ENCODE measurements around the gene SORCS3. TPM values are rescaled to one million over a fixed set of nuclear protein-coding genes. Genes with fewer than 3 reads are reported as not detected.
A peak's percentile ranks its signal among the peaks of the same experiment; 100 is the strongest.

Gene SORCS3
- total RNA-seq, 1 experiment from 2014 or later = not detected

GRCh38 chr10:104910712-104911111 lies 269.6 kb downstream of the SORCS3 start:
- intact Hi-C loops (cut with micrococcal nuclease) = no loop called here
- ChIA-PET CTCF (interaction anchor here (0.6 kb wide), 1 partner anchor 271 kb away, joined by 3 read pairs; no protein-coding TSS in a partner anchor), POLR2A (no interaction called here)
- Mint-ChIP-seq H3K4me1 (ENCODE audit: insufficient read depth, unreplicated experiment) (no peaks in the 10 kb centered on the region), H3K27me3 (ENCODE audit: insufficient read depth, unreplicated experiment) (peaks cover 14% of the 10 kb centered on the region), H3K9me3 (ENCODE audit: unreplicated experiment) (no peaks in the 10 kb centered on the region), H3K4me3 (ENCODE audit: unreplicated experiment) (no peak overlapping the region), H3K36me3 (ENCODE audit: insufficient read depth, unreplicated experiment) (peaks cover 5% of the 10 kb centered on the region), H3K27ac (ENCODE audit: low read depth, unreplicated experiment) (no peak overlapping the region)
- DNase-seq (ENCODE audit: unreplicated experiment) = peak; percentile 25
- BruUV-seq (replicated peaks) = no TSS peak
- TF ChIP-seq CTCF (IDR thresholded peaks at IDR 0.05; ENCODE audit: unreplicated experiment) = no peak

GRCh38 chr10:104913390-104913789 lies 272.3 kb downstream of the SORCS3 start:
- Mint-ChIP-seq H3K9me3 (ENCODE audit: unreplicated experiment) (no peaks in the 10 kb centered on the region), H3K4me1 (ENCODE audit: insufficient read depth, unreplicated experiment) (no peaks in the 10 kb centered on the region), H3K27ac (ENCODE audit: low read depth, unreplicated experiment) (no peak overlapping the region), H3K27me3 (ENCODE audit: insufficient read depth, unreplicated experiment) (peaks cover 14% of the 10 kb centered on the region), H3K4me3 (ENCODE audit: unreplicated experiment) (no peak overlapping the region), H3K36me3 (ENCODE audit: insufficient read depth, unreplicated experiment) (peaks cover 5% of the 10 kb centered on the region)
- no peak for DNase-seq (ENCODE audit: unreplicated experiment)
- ChIA-PET POLR2A (no interaction called here), CTCF (interaction anchor here (0.9 kb wide), 1 partner anchor 12 kb away, joined by 3 read pairs; no protein-coding TSS in a partner anchor)
- intact Hi-C loops (cut with micrococcal nuclease) = no loop called here
- TF ChIP-seq CTCF (IDR thresholded peaks at IDR 0.05; ENCODE audit: unreplicated experiment) = no peak
- BruUV-seq (replicated peaks) = no TSS peak

DNA sequence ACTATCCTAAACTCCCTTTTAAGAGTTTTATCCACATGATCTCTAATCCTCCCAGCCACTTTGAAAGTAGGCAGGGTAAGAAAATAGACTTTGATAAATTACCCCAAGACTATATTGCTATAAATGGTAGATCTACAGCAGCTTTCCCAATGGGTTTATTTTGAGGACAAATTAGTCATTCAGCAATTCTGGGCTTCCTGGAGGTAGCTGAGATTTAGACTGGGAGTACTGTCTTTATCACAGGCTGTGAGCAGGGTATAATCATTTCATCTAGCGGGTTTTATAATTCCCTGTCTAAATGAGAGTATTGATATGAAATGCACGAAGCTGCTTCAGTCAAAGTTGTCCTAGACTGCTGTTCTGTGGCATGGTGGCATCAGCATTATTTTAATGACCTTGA lies 279.4 kb downstream of the SORCS3 start:
- no peak for DNase-seq (ENCODE audit: unreplicated experiment)
- no peak overlapping the region for H3K4me3 Mint-ChIP-seq (ENCODE audit: unreplicated experiment)
- intact Hi-C loops (cut with micrococcal nuclease) = loop anchor here (10.0 kb wide), 1 partner anchor 516 kb away; no protein-coding TSS in a partner anchor
- CTCF ChIA-PET = interaction anchor here (0.6 to 1.2 kb wide), 6 partner anchors 9 to 1229 kb away, joined by 3 to 4 read pairs (median 3); no protein-coding TSS in a partner anchor
- POLR2A ChIA-PET = no interaction called here
- TF ChIP-seq CTCF (IDR thresholded peaks at IDR 0.05; ENCODE audit: unreplicated experiment) = no peak
- no TSS peak for BruUV-seq (replicated peaks)
- no peaks in the 10 kb centered on the region for H3K36me3 Mint-ChIP-seq (ENCODE audit: insufficient read depth, unreplicated experiment)
- H3K9me3 Mint-ChIP-seq (ENCODE audit: unreplicated experiment) = no peaks in the 10 kb centered on the region
- H3K4me1 Mint-ChIP-seq (ENCODE audit: insufficient read depth, unreplicated experiment) = no peaks in the 10 kb centered on the region
- no peaks in the 10 kb centered on the region for H3K27me3 Mint-ChIP-seq (ENCODE audit: insufficient read depth, unreplicated experiment)
- H3K27ac Mint-ChIP-seq (ENCODE audit: low read depth, unreplicated experiment) = no peak overlapping the region

GRCh38 chr10:104921763-104922162 lies 280.7 kb downstream of the SORCS3 start:
- CTCF ChIA-PET = interaction anchor here (1.1 kb wide), 1 partner anchor 342 kb away, joined by 4 read pairs; no protein-coding TSS in a partner anchor
- no peak overlapping the region for H3K27ac Mint-ChIP-seq (ENCODE audit: low read depth, unreplicated experiment)
- POLR2A ChIA-PET = no interaction called here
- intact Hi-C loops (cut with micrococcal nuclease) = loop anchor here (10.0 kb wide), 1 partner anchor 517 kb away; no protein-coding TSS in a partner anchor
- no peak for DNase-seq (ENCODE audit: unreplicated experiment)
- no peaks in the 10 kb centered on the region for H3K27me3 Mint-ChIP-seq (ENCODE audit: insufficient read depth, unreplicated experiment)
- H3K4me3 Mint-ChIP-seq (ENCODE audit: unreplicated experiment) = no peak overlapping the region
- H3K9me3 Mint-ChIP-seq (ENCODE audit: unreplicated experiment) = no peaks in the 10 kb centered on the region
- no peaks in the 10 kb centered on the region for H3K36me3 Mint-ChIP-seq (ENCODE audit: insufficient read depth, unreplicated experiment)
- BruUV-seq (replicated peaks) = no TSS peak
- TF ChIP-seq CTCF (IDR thresholded peaks at IDR 0.05; ENCODE audit: unreplicated experiment) = no peak
- H3K4me1 Mint-ChIP-seq (ENCODE audit: insufficient read depth, unreplicated experiment) = no peaks in the 10 kb centered on the region
